ENCODE data around the gene BSND. TPM values are rescaled to one million over a fixed set of nuclear protein-coding genes. Genes with fewer than 3 reads are reported as not detected.

The BSND gene
- total RNA-seq, 2 experiments from 2014 or later = not detected

DNA sequence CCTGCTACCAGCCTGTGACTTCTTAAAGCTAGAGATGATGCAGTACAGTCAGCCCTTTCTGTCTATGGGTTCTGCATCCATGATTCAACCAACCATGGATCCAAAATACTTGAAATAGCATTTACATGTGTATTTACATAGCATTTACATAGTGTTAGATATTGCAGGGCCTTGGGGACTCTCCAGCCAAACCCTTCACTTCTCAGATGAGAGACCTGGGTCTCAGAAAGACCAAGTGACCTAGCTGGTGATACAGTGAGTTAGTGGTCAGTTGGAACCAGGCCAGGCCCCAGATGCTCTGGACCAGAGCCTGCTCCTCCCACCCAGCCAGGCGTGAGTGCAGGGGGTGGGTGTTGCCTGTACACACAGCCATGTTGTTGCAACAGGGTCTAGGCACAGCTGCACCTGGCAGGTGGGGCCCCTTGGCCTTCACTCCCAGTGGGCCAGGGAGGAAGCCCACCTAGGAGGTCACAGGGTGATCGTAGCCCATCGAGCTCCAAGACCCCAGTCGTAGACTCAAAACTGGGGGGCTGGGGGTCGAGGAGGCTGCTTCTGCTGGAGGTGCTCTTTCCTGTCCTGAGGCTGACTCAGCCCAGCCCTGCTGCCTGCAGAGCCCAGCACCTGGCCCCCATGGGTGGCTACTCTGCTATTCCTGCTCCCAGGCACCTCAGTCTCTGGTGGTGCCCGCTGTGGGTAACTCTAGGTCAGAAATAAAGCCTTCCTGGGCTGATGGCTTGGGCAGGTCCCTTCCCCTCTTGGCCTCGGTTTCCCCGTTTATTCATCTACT lies 10.6 kb upstream of the BSND start:
- Mint-ChIP-seq H3K9me3 (no peaks in the 10 kb centered on the region), H3K27me3 (no peaks in the 10 kb centered on the region)

DNA sequence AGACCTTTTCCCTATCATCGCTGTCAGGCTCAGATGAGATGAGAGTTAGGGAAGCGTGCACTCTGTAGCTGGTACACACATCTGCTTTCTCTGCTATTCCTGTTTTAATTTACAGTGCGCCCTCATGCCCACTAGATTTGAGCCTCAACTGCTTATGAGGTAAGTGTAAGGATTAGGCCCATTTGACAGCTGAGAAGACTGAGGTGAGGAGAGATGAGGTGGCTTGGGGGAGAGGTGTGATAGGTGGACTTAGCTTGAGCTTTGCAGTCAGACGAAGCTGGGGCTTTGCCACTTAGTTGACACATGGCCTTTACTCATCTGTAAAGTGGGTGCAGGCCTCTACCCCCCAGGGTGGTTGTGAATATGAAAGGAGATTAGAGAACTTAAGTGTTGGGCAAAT lies 9.8 kb upstream of the BSND start:
- peaks cover under 1% of the 10 kb centered on the region for H3K27me3 Mint-ChIP-seq
- no peak for ATAC-seq
- DNase-seq = no peak
- ChIA-PET CTCF (interaction anchor here (2.0 to 3.9 kb wide), 2 partner anchors 39 to 43 kb away, joined by 8 to 22 read pairs; no protein-coding TSS in a partner anchor), POLR2A (no interaction called here)
- no peaks in the 10 kb centered on the region for H3K4me1 Mint-ChIP-seq (ENCODE audit: low read depth)
- H3K4me3 Mint-ChIP-seq = no peak overlapping the region
- TF ChIP-seq, protein P1, sequence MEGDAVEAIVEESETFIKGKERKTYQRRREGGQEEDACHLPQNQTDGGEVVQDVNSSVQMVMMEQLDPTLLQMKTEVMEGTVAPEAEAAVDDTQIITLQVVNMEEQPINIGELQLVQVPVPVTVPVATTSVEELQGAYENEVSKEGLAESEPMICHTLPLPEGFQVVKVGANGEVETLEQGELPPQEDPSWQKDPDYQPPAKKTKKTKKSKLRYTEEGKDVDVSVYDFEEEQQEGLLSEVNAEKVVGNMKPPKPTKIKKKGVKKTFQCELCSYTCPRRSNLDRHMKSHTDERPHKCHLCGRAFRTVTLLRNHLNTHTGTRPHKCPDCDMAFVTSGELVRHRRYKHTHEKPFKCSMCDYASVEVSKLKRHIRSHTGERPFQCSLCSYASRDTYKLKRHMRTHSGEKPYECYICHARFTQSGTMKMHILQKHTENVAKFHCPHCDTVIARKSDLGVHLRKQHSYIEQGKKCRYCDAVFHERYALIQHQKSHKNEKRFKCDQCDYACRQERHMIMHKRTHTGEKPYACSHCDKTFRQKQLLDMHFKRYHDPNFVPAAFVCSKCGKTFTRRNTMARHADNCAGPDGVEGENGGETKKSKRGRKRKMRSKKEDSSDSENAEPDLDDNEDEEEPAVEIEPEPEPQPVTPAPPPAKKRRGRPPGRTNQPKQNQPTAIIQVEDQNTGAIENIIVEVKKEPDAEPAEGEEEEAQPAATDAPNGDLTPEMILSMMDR (IDR thresholded peaks at IDR 0.05) = no peak
- H3K9me3 Mint-ChIP-seq = no peaks in the 10 kb centered on the region
- intact Hi-C loops (cut with micrococcal nuclease) = no loop called here
- no peaks in the 10 kb centered on the region for H3K36me3 Mint-ChIP-seq (ENCODE audit: low read depth)
- H3K27ac Mint-ChIP-seq = no peak overlapping the region

More for the DNA sequence above, 10.6 kb upstream of the BSND start:
- ChIA-PET CTCF (interaction anchor here (1.4 to 3.9 kb wide), 4 partner anchors 8 to 43 kb away, joined by 5 to 22 read pairs (median 10); no protein-coding TSS in a partner anchor), POLR2A (interaction anchor here (0.8 kb wide), 1 partner anchor 116 kb away, joined by 3 read pairs; no protein-coding TSS in a partner anchor)
- intact Hi-C loops (cut with micrococcal nuclease) = no loop called here
- no peak overlapping the region for H3K27ac Mint-ChIP-seq
- DNase-seq (no peak), ATAC-seq (no peak)
- TF ChIP-seq, protein P1 (IDR thresholded peaks at IDR 0.05) = no peak
- H3K36me3 Mint-ChIP-seq (ENCODE audit: low read depth) = no peaks in the 10 kb centered on the region
- H3K4me3 Mint-ChIP-seq = no peak overlapping the region
- H3K4me1 Mint-ChIP-seq (ENCODE audit: low read depth) = no peaks in the 10 kb centered on the region

DNA sequence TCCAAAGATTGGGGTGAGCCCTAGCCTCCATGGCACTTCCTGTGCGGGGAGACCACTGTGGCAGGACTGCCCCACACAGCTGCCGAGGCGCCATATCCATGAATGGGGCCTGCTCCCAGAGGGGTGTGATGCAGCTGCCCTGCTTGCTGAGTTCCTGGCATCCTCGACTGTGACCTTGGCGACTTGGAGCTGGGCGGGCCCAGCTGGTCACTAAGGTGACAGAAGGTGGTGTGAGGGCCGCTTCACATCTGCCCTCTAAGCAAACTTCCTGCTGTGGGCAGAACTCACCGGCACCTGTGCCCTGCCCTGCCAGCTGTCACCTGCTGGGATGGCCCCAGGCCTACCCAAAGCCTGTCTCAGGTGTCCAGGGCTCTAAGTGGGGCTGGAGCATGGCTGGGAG lies 9.3 kb upstream of the BSND start:
- POLR2A ChIA-PET = no interaction called here
- Mint-ChIP-seq H3K4me3 (no peak overlapping the region), H3K9me3 (no peaks in the 10 kb centered on the region), H3K27me3 (peaks cover 3% of the 10 kb centered on the region), H3K4me1 (ENCODE audit: low read depth) (no peaks in the 10 kb centered on the region), H3K27ac (no peak overlapping the region), H3K36me3 (ENCODE audit: low read depth) (no peaks in the 10 kb centered on the region)
- DNase-seq (no peak), ATAC-seq (no peak)
- CTCF ChIA-PET = interaction anchor here (2.0 to 3.9 kb wide), 2 partner anchors 39 to 44 kb away, joined by 8 to 22 read pairs; no protein-coding TSS in a partner anchor
- TF ChIP-seq, protein P1 (IDR thresholded peaks at IDR 0.05) = no peak
- intact Hi-C loops (cut with micrococcal nuclease) = no loop called here

DNA sequence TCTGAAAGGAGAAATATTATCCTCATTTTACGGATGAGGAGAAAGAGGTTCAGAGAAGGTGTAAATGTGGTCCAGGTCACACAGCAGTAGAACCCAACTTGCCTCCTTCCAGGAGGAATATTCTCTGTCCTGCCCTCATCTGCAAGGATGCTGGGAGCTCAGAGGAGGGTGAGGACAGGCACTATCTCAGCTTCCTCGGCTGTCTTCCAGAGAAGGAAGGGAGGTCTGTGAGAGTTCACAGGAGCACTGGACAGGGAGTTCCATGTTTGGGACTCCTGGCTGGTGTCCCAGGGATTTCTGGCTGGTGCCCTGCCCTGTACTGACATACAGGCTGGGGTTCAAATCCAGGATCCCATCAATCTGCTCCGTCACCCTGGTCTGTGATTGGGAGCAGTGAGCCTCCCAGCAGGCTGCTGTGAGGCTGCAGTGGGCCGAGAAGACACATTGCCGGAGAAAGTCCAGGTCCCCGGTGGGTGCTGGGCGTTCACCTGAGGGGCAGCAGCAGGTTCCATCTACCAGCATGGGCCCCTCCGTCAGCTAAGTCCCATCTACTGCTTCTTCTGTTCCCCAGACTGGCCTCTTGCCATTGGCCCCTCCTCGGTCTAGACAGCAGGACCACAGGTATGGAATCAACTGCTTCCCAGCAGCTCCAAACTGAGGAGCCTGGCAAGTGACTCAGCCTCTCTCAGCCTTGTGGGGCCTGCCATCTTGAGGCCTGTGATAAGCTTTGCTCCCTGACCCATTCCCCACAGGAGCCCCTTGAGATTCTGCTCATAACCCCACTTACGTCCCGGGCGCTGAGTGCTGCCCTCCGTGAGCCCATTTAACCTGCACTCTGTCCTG lies 8.5 kb upstream of the BSND start:
- no peaks in the 10 kb centered on the region for H3K9me3 Mint-ChIP-seq
- DNase-seq (no peak), ATAC-seq (no peak)
- H3K27me3 Mint-ChIP-seq = peaks cover 7% of the 10 kb centered on the region
- H3K36me3 Mint-ChIP-seq (ENCODE audit: low read depth) = no peaks in the 10 kb centered on the region
- H3K27ac Mint-ChIP-seq = no peak overlapping the region
- H3K4me3 Mint-ChIP-seq = no peak overlapping the region
- CTCF ChIA-PET = interaction anchor here (1.7 to 3.9 kb wide), 3 partner anchors 40 to 45 kb away, joined by 7 to 22 read pairs (median 8); no protein-coding TSS in a partner anchor
- H3K4me1 Mint-ChIP-seq (ENCODE audit: low read depth) = peaks cover 3% of the 10 kb centered on the region
- POLR2A ChIA-PET = no interaction called here
- TF ChIP-seq, protein P1 (IDR thresholded peaks at IDR 0.05) = no peak
- intact Hi-C loops (cut with micrococcal nuclease) = no loop called here

Data from activated CD8-positive, alpha-beta T cell treated with anti-CD3 and anti-CD28 coated beads for 36 hours (primary cell).